Amniotic epithelial cell (primary cell): ENCODE results near the gene UBASH3B.

Experiments
- DNase-seq: peaks from one replicate; pipeline ENCODE4 v3.0.0-alpha.2; 2010; ENCODE audit warnings: low read depth

The UBASH3B gene

DNA sequence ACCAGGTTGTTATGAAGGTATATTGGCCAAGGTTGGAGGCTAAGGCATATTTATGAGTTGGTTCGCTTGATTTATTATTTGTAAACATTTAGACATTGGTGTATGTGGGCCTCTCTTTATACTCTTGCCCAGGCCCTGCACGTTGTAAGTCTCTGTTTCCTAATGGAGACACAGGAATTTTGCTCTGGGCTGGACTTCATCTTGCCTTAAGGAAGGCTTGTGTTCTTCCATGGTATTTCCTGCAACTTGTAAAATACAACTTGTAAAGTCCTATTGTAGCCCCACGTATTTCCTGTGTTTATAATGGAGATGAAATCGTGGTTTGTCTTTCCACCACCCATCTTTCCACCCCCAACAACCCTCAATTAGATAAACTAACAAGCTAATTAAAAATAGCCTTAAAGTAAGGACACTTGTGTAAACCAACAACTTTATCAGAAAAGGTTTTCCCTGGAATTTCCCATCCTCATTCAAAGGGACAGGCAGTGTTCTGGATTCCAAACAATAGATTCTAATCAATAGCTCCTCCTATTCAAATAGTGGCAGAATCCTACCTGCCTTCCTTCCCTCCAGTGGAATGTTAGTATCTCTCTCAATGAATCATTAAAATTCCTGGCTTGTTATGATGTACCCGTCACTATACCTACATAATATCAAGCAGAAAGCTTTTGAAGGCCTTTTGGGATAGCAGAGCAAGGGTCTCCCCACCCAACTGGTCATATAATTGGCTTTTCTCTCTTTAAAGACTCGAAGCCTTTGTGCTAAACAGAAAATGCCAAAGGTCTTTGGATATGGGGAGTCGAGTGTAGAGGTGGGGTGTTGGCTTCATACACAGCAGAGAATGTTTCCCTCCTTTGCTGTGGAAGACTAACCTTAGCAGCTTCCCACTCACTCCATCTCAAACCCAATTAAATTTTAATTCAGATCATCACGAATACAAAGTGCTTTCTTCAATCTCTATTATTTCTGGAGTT, 77.1 kb downstream of the UBASH3B start:
- no peak for DNase-seq

DNA sequence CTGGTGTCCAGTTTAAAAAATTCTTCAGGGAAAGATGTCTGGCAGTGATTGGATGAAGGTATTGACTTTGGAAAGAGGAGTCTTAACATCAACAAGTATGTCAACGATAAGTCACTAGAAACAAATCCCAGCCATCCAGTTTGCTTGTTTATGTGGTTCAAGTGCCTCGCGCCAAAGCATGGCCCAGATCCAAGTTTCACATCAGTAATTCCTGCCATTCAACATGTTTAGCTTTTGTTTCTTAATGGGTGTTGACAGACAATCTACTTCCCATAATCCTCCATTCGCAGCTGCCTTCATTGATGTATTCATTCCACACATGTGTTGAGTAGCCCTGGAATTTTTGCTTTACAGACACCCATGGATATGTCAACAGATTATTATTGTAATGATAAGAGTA, 77.8 kb downstream of the UBASH3B start:
- peak; percentile 65 for DNase-seq

DNA sequence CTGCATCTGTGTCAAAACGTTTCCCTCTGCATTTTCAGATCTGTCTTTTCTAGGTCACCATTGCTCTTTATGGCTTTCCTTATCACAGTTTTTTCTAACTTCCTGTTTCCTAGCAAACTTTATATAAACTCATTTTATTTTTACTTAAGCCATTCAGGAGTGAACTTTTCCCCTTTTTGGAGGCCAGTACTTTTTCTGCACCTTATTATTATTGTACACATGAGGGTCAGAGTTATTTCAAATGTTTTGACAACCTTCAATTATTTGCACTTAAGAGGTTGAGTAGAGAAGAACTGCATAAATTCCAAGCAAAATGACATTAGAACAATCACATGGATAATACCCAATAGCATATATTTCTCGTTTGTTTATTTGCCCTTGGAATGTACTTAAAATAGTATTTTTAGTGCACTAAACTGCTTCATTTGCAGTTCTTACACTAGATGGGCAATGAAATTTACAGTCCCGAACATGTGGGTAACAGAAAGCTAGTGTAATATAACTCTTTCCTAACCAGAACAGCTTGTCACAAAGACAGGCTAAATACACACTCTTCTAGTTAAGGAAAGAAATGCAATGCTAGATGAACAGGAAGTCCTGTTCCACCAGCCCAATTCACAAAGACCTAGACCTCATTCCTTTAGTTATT, 79.5 kb downstream of the UBASH3B start:
- DNase-seq = no peak

DNA sequence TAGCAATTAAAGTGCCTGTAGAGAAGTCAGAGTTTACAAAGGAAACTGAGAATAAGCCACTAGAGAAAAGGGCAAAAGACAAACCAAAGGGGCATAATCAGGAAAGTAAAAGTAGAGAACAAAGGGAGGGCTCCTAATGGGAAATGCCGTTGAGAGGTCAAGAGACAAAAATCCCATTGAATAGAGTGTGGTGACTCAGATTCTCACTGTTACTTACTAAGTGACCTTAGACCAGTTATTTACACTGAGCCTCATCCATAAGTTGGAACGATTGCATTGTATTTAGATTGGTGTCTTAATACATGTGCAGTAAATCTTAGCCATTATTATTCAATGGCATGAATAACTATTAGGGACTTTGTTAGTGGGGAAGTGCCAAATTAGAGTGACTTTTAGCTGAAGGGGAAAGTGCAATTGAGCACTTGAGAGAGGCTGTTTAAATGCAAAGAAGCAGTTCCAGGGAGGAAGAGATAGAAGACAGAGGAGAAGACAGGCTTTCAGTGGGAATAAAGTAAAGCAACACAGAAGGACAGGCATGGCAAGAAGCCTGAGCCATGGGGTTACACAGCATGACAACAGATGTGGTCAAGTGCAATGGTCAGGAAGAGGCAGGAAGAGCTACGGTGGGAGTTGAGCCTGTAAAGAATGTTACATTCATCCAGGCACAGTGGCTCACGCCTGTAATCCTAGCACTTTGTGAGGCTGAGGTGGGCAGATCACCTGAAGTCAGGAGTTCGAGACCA, 82.6 kb downstream of the UBASH3B start:
- DNase-seq = no peak

DNA sequence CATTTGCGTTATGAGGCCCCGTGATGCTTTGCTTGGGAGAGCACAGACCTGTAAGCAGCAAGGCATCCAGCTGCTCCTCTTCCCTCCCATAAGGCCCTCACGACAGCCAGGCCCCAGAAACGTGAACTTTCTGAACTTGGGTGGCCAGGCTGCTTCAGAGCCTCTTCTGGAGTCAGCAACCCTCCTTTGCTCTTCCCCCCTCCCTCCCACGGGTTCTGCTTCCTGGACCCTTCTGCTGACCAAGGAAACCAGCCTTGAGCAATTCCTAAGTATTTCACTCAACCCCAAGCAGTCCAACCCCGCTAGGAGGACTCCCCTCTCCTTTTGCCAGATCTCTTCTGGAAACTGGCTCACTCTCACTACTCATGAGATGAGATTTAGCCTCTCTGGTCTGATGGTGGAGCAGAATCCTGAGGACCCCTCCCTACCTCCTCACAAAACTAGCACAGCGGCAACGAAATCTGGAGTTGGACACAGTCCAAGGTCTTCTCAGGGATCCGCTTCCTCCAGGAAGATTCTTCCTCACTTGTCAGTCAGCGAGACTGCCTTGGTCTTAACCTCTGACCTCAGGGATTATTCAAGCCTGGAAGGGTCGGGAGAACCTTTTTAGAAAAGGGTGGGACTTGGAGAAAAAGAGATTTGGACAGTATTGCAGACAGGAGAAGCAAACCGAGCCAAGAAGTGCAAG, 86.2 kb downstream of the UBASH3B start:
- peak; percentile 92 for DNase-seq

DNA sequence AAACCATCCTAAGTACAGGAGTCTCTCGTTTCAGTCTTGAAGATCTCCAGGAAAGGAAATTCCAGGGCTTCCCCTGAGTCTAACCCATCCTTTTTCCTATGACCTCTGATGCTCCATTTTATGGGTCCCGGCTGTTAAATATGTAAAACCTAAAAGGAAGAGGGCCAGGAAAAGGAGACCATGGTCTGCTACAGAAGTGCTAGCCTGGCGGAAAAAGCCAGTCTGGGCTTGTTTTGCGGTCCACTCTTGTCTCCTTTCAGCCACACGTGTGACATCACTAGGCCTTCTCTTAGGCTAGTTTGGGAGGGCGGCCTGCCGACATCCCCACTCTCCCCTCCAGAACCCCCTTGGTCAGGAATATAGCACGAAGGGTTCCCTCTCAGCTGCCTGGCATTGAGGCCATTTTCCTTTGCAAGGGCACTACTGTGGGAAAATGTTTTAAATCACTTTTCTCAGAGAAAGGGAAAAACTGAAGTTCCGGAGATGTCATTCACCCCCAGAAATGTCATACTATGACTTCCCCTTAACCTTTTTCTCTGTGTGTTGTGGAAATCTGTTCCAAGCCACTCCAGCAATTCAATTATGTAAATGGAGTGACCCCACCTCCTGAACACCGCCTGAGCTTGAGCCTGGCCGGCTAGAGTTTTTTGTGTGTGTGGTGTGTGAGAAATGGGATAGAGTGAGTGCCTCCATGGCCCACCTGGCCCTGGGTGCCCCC, 86.9 kb downstream of the UBASH3B start:
- DNase-seq = no peak

DNA sequence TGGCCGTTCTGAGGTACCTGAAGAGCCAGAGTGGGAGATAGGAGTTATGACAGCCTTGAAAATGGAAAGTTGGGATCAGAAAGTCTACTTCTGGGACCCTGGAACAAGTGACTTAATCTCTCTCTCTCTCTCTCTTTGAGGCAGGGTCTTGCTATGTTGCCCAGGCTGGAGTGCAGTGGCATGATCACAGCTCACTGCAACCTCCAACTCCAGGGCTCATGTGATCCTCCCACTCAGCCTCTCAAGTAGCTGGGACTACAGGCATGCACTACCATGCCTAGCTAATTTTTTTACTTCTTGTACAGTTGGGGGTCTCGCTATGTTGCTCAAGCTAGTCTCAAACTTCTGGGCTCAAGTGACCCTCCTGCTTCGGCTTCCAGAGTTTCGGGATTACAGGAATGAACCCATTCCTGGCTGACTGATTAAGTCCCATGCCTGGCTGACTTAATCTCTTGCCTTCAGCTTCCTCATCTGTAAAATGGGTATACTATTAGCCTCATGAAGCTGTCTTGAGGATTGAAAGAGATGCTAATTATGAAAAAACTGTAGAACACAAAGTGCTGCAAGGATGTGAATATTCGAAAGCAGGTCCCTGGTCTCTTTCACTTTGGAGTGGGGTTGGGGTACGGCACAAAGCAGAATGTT, 87.7 kb downstream of the UBASH3B start:
- DNase-seq = no peak

DNA sequence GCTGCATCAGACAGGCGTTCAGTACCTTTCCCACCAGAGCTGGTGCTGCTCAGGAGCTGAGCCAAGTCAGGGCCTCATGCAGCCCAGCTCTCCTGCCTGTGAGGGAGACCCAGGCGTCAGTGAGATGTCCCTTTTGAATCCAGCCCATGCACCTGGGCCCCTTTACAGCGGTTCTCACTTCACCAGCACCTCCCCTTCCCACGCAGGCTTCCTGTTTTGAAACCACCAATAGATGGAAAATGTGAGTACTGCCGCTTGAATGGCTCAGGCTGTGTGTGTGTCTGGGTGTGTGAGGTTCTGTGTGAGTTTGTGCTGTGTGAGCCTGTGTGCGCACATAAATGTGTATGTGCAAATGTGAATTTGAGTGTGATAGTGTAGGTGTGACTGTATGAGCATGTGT, 88.4 kb downstream of the UBASH3B start:
- no peak for DNase-seq

DNA sequence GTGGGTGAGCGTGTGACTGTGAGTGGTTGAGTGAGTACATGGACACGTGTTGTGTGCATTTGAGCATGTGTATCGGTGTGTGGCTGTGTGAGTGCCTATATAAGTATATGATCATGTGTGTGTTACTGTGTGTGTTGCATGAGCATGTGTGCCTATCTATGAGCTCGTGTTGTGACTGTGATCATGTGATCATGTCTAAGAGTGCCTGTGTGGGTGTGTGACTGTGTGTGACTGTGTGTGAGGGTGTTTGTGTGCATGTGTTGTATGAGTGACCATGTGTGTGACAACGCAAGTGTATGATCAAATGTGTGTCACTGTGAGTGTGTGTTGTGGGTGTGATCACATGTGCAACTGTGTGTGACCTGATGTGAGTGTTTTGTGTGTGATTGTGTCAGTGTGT, 88.8 kb downstream of the UBASH3B start:
- DNase-seq = no peak

DNA sequence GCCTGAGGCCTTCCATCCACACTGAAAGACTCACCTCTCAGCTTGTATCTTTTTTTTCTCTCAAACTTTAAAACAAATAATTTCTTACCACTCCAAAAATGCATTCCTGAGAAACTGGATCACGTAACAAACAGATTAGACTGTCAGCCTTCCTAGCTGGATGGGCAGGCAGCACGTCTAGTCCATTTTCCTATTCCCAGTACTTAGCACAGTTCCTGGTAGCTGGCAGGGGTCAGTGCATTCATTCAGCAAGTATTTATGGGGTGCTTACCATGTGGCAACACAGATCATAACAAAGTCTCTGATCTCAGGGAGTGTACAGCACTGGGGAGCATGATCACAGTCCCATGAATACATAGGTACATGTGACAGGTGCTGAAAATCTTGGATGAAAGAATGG, 89.6 kb downstream of the UBASH3B start:
- DNase-seq = no peak

DNA sequence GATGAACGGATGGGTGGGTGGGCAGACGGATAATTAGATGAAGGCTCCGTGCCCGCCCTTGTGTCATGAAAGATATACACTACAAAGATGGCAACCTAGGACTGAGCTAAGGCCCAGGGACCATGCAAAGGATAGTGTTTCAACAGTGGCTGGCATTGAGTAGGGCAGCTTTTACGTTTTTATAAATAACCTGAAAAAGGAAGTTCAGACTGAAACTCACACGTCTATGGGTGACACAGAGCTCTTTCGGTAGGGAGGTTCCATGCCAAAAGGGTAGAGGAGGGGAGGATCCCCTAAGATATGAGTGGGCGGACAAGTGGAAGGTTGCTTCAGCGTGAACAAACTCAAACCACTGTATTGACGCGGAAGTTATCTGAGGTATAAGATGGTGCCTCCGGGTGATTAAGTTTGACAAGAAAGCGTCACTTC, 90.5 kb downstream of the UBASH3B start:
- DNase-seq = peak; percentile 33

DNA sequence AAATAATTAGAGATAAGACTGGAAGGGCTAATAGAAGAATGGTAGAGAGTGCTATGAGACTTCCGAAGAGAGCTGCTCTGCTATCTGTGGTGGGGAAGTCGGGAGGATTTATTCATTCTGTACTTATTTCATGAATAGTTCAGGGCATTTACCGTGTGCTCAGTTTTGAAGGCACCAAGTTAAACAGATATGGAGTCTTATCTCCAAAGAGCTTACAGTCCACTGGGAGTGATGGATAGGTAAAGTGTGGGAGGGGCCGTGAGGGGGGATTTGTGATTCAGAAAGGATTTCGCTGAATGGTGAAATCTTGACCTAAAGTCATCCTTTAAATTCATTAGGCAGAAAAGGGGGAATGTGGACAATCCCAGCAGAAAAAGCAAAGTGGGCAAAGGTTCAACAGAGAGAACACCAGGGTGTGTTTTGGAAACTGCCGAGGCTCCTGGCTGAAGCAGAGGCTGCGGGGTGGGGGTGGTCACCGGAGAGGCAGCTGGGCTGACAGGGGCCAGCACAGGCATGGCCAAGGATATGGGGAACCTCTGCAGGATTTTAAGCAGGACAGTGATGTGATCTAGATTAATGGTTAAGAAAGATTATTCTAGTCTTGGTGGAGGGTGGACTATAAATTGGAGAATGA, 91.2 kb downstream of the UBASH3B start:
- peak; percentile 93 for DNase-seq

DNA sequence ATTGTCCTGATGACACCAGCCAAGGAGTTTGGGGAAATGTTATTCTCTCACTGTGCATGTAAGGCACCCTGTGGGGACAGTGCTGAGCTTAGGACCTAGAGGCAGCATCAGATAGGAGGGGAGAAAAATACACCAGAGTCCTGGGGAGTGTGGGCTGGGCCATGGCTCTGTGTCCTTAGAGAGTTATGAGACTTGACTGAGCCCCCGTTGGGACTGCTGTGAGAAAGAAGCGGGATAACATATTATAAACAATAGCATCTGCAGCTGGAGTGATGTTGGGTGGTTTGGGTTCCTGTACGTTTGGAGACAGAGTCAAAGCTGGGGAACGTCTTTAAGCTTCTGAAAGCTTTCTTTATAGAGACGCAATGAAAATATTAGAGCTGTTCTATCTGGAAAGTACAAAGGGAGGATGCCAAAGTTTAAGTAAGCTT, 91.8 kb downstream of the UBASH3B start:
- no peak for DNase-seq

DNA sequence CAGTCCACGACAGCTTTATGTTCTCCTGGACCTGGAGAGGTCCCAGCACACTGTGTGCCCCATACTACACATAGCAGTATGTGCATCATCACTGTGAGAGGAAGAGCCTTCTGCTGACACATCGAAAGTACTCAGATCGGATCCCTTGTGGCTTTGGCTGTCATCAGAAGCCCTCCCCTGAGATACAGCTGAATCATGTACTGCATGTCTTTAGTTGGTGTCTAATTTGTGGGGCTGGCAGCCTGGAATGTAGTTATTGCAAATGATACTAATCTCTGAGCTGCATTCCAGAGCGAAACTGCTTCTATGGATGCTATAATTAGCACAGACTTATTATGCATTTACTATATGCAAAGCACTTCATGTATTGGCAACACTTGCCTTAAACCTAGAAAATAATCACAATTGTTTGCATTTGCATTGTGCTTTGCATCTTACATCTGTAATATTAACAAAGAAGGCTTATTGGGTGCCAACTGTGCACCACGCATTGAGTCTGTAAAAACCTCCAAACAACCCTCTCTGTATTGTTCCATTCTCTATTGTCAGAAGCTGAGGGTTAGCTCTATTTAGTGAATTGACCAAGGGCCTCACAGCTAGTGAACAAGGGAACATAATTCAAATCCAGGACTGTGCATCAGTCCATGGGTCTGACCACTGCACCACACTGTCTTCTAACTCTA, 93.6 kb downstream of the UBASH3B start:
- peak; percentile 95 for DNase-seq

DNA sequence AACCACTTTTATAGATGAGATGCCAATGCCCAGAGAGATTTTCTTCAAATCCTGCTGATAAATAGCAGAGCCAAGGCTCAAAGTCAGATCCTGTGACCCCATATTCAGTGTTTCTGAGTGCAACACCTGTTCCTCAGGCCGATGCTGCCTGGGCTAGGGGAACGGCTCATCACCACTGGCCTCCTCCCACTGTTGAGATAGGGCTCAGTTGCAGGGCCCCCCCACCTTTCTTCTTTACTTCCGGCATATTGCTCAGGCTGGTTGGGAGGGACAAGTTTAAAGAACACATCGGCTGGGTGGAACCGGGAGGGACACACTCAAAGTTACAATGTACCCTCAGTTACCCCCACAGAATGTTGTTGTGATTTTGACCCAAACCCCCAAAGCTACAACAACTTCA, 94.5 kb downstream of the UBASH3B start:
- no peak for DNase-seq

DNA sequence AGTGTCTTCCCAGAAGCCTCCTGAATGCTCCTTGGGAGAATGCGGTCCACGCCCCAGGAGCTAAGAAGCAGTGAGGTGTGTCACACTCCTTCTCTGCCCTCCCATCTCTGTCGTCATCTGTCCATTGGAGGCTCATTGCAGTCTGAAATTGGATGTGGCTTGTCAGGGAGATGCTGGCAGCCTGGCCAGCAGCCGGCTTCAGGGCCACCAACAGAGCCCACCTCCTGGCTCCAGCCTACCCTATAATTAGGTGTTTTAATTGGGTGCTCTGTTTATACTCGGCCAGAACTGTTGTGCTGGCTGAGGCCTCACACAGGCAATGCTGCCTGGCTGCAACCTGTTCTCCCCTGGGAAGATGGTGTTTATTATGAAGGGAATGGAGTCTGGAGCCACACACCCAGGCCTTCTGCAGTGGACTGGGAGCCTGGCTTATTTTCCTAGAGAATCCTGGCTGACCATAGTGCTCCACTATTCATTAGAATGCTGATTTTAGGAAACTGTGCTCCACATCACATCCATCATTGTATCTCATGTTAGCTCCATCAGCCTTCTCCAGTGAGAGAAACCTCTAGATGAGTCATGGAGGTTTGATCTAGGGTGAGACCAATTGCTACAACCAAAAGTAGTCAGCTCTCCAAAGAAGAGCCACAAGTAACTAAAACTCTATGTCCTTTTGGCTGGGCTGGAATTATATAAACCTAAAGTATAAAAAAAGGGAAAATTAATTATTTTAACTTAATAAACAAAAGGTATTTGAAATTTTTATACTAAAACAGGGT, 96.0 kb downstream of the UBASH3B start:
- DNase-seq = peak; percentile 48

DNA sequence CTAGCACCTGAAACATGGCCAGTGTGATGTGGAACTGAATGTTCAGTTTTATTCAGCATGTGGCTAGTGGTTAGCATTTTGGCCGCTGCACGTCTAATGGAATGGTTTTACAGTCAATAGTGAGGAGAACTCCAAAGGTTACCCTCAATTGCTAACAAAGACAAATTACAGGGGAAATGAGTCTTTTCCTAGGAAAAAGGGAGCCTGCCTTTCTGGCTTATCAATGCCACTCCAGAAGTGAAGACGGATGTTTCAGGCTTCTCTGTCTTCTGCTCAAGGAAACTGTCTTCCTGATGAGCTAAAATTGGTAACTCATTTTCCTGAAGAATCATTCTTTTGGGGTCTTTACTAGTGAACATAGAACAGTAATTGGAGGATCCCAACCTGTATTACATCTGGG, 98.5 kb downstream of the UBASH3B start:
- no peak for DNase-seq

DNA sequence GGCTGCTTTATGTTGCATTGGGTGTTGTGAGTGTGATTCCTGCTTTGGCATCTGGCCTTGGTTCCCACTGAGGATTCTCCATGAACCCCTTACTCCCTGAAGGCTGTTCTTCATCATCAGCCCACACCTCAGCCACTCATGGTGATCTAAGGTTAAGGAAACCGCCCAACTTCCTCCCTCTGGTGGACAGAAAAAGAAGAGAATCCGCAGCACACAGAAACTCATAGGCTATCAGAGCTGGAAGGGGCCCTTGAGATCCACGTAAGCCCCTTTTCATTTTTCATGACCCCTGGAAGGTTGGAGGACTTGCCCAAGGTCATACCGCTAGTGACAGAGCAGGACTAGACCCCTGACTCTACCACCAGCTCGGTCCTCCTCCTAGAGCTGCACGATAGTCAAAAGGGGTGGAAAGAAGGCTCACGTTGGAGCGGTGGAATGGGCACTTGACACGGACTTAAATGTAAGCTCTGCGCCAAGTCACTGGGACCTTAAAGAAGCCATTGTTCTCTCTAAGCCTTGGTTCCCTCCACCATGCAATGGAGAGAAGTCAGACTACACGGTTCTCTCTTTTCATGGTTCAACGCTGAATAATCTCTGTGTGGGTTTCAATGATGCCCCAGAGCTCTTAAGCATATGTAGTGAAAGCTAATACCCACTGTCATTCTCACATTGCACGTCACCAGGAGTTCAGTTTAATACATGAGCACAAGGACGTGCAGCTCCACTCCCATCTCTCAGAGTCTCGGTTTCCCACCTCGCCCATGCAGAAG, 99.2 kb downstream of the UBASH3B start:
- DNase-seq = no peak
